Vein endothelial cell (primary cell): ENCODE data around the gene NAPA. TPM values are rescaled to one million over a fixed set of nuclear protein-coding genes. Genes with fewer than 3 reads are reported as not detected.

Experiments
- total RNA-seq: library from RNA; depleted of rRNA; stranded (reverse); fragments of >200 nt; gene quantifications from 2 replicates; pipeline ENCODE4 v1.2.3, GENCODE V29; 2012

NAPA gene
- total RNA-seq: 82.6 and 92.5 TPM in 2 replicates

DNA sequence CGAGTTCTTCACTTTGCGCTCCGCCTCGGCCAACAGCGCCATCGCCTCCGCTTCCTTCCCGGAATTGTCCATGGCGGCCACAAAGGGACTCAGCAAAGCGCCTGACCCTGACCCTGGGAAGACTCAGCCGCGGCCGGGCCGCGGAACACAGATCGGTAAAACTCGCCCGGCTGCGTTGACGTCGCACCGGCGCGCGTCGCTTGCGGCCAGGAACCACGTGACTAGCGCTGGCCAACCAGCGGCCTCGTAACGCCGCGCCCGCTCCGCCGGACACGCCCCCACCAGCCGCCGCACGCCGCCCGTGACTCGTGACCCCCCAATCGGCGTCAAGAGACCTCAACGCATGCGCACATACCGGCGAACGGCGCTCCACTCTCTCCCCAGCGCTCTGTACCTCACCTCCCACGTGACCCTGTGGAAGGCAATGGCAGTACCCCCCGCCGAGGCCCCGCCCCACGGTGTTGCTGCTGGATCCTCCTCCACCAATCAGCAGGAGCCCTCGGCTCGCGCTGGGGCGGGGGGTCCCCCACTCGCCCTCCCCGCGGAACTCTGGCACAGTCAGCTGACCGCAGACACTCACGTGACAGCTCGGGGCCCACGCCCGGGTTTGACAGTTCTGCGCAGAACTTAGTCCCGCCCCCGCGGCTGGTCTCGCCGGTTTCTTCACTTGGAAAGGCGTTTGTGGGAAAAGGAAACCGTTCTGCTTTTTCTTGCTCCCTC lies at the start of gene NAPA:
TSS of gene NAPA (minus strand) at position 195 of the 720 bp plus-strand sequence. CDS start at position 72, 123 bp downstream.

DNA sequence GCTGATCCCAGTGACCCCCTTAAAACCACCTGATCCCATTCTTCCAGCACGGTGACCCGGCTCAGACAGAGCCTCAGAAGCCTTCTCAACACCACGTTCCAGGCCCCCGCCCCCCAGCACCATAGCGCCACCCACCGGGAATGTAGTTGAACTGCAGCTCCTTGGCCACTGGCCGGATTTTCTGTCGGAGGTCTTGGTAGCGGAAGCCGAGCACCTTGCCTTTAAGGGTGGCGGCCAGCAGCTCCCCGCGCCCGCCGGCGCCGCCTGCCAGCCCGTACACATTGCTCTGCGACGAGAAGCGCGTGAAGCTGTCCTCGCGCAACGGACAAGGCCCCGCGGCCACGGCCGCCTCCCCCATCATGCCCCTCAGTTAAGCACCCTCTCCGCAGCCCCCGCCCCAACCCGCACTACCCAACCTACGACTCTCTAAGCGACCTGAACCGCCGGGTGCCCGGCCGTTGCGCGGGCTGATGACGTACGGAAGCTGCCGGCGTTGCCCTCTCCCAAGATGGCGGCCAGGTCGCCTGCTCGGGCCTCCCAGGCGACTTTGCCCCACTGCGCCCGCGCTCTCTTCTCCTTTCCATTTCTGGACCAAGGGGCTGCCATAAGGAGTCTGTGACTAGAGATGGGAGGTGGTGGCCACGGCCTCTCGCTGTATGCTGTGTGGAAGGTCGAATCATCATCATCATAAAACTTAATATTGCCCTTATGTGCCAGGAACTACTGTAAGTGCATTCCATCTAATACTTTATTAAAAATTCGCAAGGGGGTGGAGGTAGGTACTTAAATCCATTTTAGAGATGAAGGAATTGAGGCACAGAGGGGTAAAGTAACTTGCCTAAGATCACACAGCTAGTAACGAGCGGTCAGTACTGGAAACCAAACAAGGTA lies 30.8 kb downstream of the NAPA start, which contains the start of gene KPTN:
TSS of gene KPTN (minus strand) at position 420 of the 891 bp plus-strand sequence. CDS start at position 361, 59 bp downstream.

DNA sequence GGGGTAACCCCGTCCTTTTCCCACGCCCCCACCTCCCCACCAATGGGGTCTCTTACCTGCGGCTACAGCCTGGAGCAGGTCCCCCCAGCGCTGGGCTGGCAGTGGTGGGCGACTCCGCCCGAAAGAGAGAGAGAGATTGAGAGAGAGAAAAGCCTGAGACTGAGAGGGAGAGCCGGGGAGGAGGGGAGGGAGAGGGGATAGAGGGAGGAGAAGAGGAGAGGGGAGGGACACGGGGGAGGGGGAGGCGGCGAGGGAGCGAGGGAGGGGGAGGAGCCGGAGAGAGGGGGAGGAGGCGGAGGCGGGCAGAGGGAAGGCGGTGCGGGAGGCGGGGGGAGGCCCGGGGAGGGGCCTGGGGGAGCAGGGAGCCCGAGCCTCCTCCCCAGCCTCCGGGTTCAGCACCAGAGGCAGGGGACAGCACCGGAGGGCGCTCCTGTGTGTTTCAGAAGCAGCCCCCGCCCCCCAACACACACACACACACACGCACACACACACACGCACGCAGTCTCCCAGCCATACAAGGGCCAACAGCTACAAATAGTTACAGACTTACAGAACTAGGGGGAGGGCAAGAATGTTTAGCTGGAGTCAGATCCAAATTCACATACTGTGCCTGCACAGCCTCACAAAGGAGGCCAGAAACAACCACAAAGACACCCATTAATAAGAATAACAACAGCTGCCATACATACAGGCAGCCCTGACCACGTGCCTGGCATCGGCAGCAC lies 43.0 kb downstream of the NAPA start, which contains the start of gene SLC8A2:
TSS of gene SLC8A2 (minus strand) at position 161 of the 725 bp plus-strand sequence. CDS start 5,490 bp downstream, outside the sequence.

Other genes with a start within 250 kb of the NAPA start
- gene INAFM1, start 240.2 kb downstream of the NAPA start, total RNA-seq: 0.48 and 0.65 TPM in 2 replicates
- not detected in 2 replicates for gene C5AR1, start 205.2 kb downstream of the NAPA start, total RNA-seq
- not detected in 2 replicates for gene C5AR2, start 182.9 kb downstream of the NAPA start, total RNA-seq
- 13.7 and 16.7 TPM in 2 replicates for gene DHX34, start 165.7 kb downstream of the NAPA start, total RNA-seq
- 0.29 TPM in 1 of 2 replicates, not detected in the other for gene MEIS3, start 95.5 kb downstream of the NAPA start, total RNA-seq
- not detected in 2 replicates for gene SLC8A2, start 43.2 kb downstream of the NAPA start, total RNA-seq
- 4.3 and 5.6 TPM in 2 replicates for gene KPTN, start 30.8 kb downstream of the NAPA start, total RNA-seq
- 0.19 and 0.33 TPM in 2 replicates for gene ZNF541, start 58.1 kb upstream of the NAPA start, total RNA-seq
- gene BICRA, start 94.1 kb upstream of the NAPA start, total RNA-seq: 7.5 and 12.7 TPM in 2 replicates
- 150 and 171 TPM in 2 replicates for gene EHD2, start 198.4 kb upstream of the NAPA start, total RNA-seq
- 67.4 and 97.0 TPM in 2 replicates for gene NOP53, start 230.5 kb upstream of the NAPA start, total RNA-seq